Measurements from ENCODE around the gene MTCL1.

The MTCL1 gene

DNA sequence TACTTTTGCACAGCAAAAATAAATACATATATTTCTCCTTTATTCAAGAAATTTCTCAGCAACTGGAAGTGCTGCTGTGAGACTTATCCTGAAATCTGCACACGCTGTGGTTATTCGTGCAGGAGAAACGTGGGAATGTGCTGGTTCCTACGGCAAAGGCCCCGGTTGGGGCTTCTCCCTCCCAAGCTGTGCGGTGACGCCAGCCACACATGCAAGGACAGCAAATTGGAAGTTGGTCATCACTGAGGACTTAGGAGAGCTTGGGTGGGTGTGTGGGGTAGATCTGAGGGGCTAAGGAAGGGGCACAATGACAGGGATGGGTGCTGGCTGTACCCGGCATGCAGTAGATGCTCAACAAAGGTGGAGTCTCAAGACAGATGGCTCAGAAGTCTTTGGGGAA is 16.5 kb upstream of the MTCL1 start:
- DNase-seq = no peak

- DNase-seq = no peak
These were observed 15.8 kb upstream of the MTCL1 start for GRCh38 chr18:8689517-8689916.

DNA sequence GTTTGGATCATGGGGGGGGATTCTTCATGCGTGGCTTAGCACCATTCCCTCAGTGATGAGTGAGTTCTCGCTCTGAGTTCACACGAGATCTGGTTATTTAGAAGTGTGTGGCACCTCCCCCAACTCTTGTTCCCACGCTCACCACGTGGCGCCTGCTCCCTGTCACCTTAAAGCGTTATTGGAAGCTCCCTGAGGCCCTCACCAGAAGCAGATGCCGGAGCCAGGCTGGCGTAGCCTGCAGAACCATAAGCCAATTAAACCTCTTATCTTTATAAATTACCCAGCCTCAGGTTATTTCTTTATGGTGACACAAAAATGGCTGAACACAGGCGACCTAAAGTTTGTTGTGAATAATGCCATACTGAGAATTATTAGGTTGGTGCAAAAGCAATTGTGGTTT is 10.5 kb upstream of the MTCL1 start:
- no peak for DNase-seq

DNA sequence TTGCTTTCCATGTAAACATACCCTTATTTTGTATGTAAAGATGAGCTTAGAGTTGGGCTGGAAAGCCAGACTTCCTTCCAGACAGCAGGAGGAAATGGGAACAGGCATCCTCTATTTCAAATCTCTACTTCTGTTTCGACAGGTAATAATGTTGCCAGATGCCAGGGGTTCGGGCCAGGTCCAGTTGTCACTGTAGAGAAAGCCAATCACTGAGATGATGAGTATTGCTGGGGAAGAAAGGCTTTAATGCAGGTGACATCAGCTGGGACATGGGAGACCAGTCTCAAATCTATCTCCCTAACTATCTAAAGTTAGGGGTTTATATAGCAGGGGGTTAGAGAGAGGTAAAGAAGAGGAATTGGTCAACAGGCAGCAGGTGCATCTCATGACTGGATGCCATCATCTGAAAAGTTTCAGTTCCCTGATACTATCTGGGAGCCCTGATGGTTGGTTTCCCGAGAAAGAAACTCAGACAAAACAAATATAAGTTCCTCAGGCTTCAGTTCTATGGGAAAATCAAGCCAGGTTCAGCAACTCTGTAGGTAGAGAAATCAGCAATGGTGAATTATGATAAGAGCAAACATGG is 9.3 kb upstream of the MTCL1 start:
- no peak for DNase-seq

GRCh38 chr18:8696749-8697211 is 8.6 kb upstream of the MTCL1 start:
- DNase-seq = peak; percentile 24

DNA sequence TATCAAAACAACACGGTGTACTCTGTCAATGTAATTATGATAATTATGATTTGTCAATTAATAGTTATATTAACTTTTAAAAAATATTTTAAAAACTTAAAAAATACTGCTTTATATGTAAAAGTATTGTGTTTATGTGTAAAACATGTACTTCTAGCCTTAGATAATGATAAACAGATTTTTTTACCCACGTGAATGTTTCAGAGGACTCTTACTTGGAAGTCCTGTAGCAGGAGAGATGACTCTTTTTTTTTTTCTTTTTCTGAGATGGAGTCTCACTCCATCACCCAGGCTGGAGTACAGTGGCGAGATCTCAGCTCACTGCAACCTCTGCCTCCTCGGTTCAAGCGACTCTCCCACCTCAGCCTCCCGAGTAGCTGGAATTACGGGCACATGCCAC is 6.2 kb upstream of the MTCL1 start:
- DNase-seq = no peak

DNA sequence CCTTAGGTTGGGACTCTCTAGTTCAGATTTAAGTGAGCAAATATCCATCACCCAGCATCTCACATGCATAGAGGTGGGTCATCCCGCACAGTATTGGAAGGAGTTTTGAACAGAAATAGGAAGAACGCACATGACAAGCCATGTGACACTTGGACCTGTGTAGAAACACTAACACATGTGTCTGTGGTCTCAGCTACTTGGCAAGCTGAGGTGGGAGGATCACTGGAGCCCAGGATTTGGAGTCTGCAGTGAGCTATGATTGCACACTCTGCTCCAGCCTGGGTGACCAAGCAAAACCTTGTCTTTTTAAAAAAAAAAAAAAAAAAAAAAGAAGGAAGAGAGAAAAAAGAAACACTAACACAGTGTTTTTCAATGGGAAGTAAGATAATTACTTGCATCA is 5.4 kb upstream of the MTCL1 start:
- DNase-seq = peak; percentile 9

DNA sequence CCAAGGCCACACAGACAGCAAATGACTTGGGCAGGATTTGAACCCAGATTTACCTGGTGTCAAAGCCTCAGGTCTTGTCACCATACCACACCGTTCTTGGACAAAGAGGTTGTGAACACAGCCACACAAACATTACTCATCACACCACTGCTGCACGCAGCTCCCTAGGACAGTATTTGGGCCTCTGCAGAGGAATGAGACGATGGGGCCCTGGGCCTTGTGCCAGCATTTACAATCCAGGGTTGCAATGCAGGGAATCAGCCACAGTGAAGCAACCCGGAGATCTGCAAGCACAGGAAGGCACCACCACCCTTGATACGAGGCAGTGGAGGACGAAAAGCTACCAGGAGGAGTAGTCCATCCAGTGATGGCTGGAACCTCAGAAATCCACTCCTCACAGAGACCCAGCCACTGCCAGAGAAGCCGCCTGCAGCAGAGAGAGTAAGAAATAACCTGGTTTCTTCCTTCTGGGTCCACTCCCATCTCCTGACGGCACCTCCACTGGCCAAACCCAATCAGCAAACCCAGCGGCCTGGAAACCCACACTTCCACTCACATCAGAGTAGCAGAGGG is 3.7 kb upstream of the MTCL1 start:
- DNase-seq = peak; percentile 57

GRCh38 chr18:8702668-8703067 is 2.7 kb upstream of the MTCL1 start:
- DNase-seq = no peak

DNA sequence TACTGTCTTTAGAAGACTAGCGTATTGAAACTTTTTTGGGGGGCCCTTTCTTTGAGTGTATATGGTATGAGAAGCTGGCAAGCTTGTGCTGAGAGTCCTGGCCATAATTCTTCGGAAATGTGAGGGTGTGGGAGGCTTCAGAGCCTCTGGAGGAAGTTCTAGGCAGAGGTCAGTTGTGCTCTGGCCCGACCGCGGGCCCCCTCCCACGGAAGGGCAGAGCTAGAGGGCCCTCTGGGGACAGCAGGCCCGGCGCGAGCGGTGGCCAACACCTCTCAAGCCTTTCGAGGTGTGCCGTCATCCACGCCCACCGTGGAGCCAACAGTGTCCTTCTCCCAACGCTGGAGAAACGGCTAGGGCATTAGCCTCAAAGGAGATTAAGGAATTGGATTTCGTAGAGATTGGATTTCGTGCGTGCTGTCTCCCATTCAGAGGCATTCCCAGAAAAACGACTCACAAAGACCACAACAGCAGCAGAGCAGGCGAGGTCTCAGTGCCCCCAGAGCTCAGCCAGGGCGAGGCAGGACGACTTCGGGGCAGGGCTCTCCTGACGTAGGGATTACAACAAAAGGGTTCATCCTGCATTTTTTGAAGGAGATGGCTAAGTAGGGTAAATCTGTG is 2.2 kb upstream of the MTCL1 start:
- no peak for DNase-seq

- DNase-seq = no peak
These were observed 1.5 kb upstream of the MTCL1 start for GRCh38 chr18:8703781-8704301.

- peak; percentile 76 for DNase-seq
These were observed 757 bp upstream of the MTCL1 start for GRCh38 chr18:8704361-8705237.

GRCh38 chr18:8705961-8706790 is 820 bp downstream of the MTCL1 start:
- no peak for DNase-seq

DNA sequence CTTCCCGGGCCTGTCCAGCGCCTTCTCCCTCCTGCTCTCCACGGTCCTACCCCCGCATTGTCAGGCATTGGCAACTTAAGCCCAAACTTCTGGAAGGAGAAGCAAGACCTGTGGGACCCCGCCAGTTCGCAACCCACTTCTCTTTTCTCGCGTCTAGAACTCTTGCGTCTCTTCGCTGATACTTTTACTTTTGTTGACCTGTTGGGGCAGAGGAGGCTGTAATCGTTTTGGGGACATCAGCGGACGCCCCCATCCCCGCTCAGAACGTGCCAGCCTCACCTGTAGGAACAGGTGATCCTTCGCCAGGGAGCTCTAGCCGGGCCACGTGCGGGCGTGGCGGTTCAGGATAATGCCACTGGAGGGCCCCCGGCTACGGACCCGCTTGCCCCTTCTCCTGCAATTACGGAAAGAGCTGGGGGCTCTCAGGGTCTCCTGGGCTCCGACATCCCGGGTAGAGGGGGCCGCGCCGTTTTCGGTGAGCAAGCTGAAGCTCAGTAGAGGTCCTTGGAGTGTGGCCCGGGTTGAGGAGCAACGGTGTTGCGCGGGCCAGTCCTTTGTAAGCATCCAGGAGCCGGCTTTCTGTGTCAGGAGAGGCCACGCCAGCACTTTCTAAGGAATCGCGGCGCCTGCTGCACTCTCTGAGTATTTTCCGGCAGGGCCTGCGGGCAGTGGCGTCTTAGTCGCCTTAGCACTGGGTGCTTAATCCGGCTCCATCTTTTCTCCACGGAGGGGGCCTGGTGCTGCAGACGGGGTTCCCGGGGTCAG is 1.6 kb downstream of the MTCL1 start:
- DNase-seq = peak; percentile 56

DNA sequence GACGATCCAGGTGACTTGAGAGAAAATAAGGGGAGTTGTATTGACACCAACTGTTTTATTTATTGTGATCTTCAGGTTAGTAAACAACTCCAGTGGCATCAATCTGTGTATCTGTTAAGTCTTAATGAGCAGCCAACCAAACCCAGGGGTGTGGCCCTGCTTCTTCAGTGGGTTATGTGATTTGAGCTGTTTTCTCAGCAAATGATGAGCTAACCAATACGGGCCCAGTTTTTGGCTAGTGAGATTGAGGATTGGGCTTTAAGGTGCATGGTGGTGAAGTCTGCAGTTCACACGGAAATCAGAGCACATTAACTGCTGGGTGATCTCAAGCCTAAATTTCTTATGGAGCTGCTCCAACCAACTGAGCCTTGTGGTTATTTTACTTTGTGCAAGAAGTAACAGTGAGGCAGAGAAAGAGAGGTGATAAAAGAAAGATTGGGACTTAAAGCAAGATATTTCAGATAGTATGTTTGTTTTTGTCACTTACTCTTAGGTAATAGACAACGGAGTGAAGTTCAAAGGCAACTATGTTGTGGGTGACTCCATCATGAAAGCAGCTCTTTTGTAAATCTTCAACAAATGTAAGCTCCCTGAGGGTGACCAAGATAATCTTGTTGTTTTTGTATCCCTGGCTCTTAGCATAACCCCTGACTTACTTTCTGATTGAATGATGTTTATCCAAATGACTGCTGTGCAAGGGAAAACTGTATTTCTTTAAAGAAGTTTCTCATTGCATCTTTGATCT is 2.4 kb downstream of the MTCL1 start:
- peak; percentile 56 for DNase-seq

- no peak for DNase-seq
These were observed 3.3 kb downstream of the MTCL1 start for GRCh38 chr18:8708670-8709069.

GRCh38 chr18:8709248-8710059 is 4.1 kb downstream of the MTCL1 start:
- DNase-seq = no peak

DNA sequence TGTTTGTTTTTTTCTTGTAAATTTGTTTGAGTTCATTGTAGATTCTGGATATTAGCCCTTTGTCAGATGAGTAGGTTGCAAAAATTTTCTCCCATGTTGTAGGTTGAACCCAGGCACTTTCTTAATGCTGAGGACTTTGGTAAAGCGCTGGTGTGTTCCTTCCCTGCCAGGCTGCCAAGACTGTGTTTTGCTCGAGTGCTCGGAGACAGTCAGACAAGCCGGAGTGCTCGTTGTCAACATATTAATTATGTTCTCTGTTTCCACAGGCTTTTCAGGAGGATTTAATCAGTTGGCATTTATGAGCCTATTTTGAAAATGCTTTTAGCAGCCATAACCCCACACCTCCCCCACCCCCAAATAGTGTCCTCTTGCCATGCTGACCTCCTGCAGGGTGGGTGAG is 6.4 kb downstream of the MTCL1 start:
- no peak for DNase-seq

GRCh38 chr18:8713691-8714090 is 8.3 kb downstream of the MTCL1 start:
- DNase-seq = no peak

DNA sequence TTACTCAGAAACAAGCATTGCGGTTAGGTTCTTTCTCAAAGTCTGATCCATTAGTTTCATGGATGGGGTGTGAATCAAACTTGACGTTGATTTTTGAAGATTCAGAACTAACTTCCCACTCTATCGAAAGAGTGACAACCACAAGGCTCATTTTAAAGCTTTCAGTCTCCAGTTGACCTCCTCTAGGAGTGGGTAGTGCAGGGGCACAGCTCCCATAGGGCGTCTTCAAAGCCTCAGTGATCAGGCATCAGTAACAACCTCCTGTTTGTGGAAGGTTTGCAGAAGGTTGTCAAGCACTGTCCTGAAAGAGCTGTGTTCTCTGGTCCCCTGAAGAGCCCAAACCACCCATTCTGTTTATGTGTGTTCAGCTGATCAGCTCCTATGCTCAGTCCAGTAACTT is 10.2 kb downstream of the MTCL1 start:
- DNase-seq = no peak
